ENCODE results near the gene TOMM70. TPM values are rescaled to one million over a fixed set of nuclear protein-coding genes. Genes with fewer than 3 reads are reported as not detected.
A peak's percentile ranks its signal among the peaks of the same experiment; 100 is the strongest.

The TOMM70 gene
- total RNA-seq, 1 donor from 2014 or later, result 21.6 TPM

GRCh38 chr3:100411091-100411982 is 10.4 kb upstream of the TOMM70 start:
- no peak for DNase-seq (ENCODE audit: low read depth in 2 of 2)

GRCh38 chr3:100407977-100408532 is 7.2 kb upstream of the TOMM70 start:
- no peak for DNase-seq (ENCODE audit: low read depth in 2 of 2)

GRCh38 chr3:100407164-100407563 is 6.3 kb upstream of the TOMM70 start:
- DNase-seq (ENCODE audit: low read depth in 2 of 2), result no peak

- DNase-seq (ENCODE audit: low read depth in 2 of 2), result no peak
These were observed 3.3 kb upstream of the TOMM70 start for GRCh38 chr3:100404250-100404548.

GRCh38 chr3:100403362-100404249 is 2.7 kb upstream of the TOMM70 start:
- no peak for DNase-seq (ENCODE audit: low read depth in 2 of 2)

GRCh38 chr3:100402891-100403290 is 2.0 kb upstream of the TOMM70 start:
- DNase-seq (ENCODE audit: low read depth in 2 of 2), result no peak

GRCh38 chr3:100402256-100402655 is 1.4 kb upstream of the TOMM70 start:
- DNase-seq (ENCODE audit: low read depth in 2 of 2), result peak in 1 of 2 donors; percentile 16

GRCh38 chr3:100401674-100402041 is 769 bp upstream of the TOMM70 start:
- peak in 1 of 2 donors; percentile 54 for DNase-seq (ENCODE audit: low read depth in 2 of 2)

GRCh38 chr3:100400419-100400779 is 490 bp downstream of the TOMM70 start:
- peak; percentile 41 to 53 for DNase-seq (ENCODE audit: low read depth in 2 of 2)

GRCh38 chr3:100399341-100400071 is 1.4 kb downstream of the TOMM70 start:
- DNase-seq (ENCODE audit: low read depth in 2 of 2), result peak in 1 of 2 donors; percentile 1

- peak in 1 of 2 donors; percentile 16 for DNase-seq (ENCODE audit: low read depth in 2 of 2)
These were observed 3.9 kb downstream of the TOMM70 start for GRCh38 chr3:100396967-100397366.

- DNase-seq (ENCODE audit: low read depth in 2 of 2), result no peak
These were observed 5.0 kb downstream of the TOMM70 start for GRCh38 chr3:100395679-100396431.

- DNase-seq (ENCODE audit: low read depth in 2 of 2), result no peak
These were observed 11.9 kb downstream of the TOMM70 start for GRCh38 chr3:100389025-100389424.

GRCh38 chr3:100386437-100387074 is 14.3 kb downstream of the TOMM70 start:
- DNase-seq (ENCODE audit: low read depth in 2 of 2), result peak in 1 of 2 donors; percentile 20

- no peak for DNase-seq (ENCODE audit: low read depth in 2 of 2)
These were observed 16.0 kb downstream of the TOMM70 start for GRCh38 chr3:100384733-100385525.

GRCh38 chr3:100376301-100376700 is 24.6 kb downstream of the TOMM70 start:
- no peak for DNase-seq (ENCODE audit: low read depth in 2 of 2)

- DNase-seq (ENCODE audit: low read depth in 2 of 2), result no peak
These were observed 26.4 kb downstream of the TOMM70 start for GRCh38 chr3:100374521-100374920.

- DNase-seq (ENCODE audit: low read depth in 2 of 2), result peak in 1 of 2 donors; percentile 7
These were observed 30.1 kb downstream of the TOMM70 start for GRCh38 chr3:100370756-100371155.

GRCh38 chr3:100368441-100368840 is 32.4 kb downstream of the TOMM70 start:
- DNase-seq (ENCODE audit: low read depth in 2 of 2), result peak; percentile 5 to 43

Data from lung microvascular endothelial cell (primary cell).